ENCODE data around the gene PPP6R2. TPM values are rescaled to one million over a fixed set of nuclear protein-coding genes. Genes with fewer than 3 reads are reported as not detected.

Gene PPP6R2
- 47.9 and 48.7 TPM in 2 replicates for total RNA-seq

DNA sequence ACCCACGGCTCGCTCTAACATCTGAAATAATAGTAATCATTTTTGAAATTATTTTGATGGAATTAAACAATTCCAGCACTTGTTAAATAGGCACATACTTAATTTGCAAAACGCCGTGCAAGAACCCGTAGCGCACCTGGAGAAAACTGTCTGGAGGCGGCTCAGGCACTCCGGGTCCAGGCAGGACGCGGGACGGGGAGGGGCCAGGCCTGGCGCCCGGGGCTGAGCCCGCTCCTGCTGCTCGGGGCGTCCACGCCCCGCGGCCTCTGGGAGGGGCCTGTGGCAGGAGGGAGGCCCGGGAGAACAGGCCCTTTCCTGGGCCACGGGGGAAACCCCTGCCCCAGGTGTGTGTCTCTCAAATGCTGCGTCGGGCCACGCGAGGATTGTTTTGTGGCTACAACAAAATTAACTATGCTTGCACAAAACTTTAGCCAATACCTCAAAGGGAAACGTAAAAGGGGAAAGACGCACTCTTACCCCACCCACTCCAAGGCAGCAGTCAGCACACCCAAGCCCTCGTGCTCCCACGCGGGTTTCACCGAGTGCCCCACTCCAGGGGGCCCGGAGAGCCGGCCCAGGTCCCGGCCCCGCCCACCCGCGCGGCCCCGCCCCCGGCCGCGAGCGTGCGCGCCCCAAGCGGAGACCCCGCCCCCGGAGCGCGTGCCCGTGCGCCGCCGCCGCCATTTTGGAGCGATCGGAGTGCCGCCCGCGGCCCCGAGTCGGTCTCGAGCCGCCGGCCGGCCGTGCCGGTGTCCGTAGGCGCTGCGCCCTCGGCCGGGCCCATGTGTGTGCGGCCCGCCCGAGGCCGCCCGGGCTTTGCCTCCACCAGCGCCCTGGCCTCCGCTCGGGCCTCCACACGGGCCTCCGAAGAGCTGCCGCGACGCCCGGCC lies at the start of gene PPP6R2:
Gene PPP6R2, plus strand, starts transcription at position 677 of the 890 bp plus-strand sequence. CDS start 50,582 bp downstream, outside the sequence.

DNA sequence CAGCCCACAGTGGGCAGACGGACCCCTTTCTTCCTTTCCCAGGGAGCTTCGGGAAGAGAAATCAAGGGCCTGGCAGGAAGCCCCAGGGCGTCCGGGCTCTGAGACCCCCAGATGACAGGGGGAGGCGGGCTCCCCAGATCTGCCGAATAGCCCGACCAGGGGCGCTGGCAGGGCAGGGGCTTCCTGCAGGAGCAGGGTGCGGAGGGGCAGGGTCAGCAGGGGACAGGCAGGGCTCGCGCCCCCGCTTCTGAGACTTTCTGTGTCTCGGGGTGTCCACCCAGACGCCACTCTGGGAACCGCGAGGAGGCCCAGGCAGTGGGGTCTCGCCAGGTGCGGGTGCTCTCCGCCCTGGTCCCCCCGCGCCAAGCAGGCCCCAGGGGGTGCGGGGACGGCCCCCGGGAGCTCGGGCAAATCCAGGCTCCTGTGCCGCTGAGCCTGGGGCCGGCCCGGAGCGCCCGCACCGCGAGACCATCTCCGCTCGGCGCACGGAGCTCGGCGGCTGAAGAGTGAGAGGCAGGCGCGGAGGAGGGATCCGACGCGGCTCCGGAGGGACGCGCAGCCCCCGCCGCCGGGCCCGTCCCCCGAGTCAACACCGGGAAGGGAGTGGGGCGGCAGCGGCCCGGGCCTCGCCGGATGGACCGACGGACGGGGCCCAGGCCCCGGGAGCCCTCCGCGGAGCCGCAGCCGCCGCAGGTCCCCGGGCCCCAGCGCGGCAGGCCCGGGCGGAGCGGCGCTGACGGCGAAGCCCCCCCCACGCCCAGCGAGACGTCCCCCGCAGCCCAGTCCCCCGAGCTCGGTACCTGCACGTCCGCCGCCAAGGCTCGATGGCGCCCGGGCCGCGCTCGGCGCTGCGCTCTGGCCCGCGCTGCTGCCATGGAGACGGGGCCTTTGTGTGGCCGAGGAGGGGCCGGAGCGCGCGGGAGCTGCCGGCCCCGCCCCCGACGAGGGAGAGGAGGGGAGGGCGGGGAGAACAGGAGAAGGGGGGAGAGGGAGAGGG lies 36.1 kb upstream of the PPP6R2 start, which contains the start of gene PLXNB2:
Gene PLXNB2, minus strand, starts transcription at position 894 of the 997 bp plus-strand sequence. CDS start 17,062 bp downstream, outside the sequence.

GRCh38 chr22:50326956-50327710 lies 16.0 kb upstream of the PPP6R2 start, which contains the start of gene DENND6B:
Gene DENND6B, minus strand, starts transcription at chr22:50327012. Its CDS starts 24 bp downstream, at chr22:50326988.

GRCh38 chr22:50474710-50475651 lies 131.9 kb downstream of the PPP6R2 start, which contains the start of gene SBF1:
Gene SBF1, minus strand, starts transcription at chr22:50475035. Its CDS starts 195 bp downstream, at chr22:50474840.

GRCh38 chr22:50481440-50482106 lies 138.4 kb downstream of the PPP6R2 start, which contains the start of gene ADM2:
Gene ADM2, plus strand, starts transcription at chr22:50481543. Its CDS starts 305 bp downstream, at chr22:50481848.

DNA sequence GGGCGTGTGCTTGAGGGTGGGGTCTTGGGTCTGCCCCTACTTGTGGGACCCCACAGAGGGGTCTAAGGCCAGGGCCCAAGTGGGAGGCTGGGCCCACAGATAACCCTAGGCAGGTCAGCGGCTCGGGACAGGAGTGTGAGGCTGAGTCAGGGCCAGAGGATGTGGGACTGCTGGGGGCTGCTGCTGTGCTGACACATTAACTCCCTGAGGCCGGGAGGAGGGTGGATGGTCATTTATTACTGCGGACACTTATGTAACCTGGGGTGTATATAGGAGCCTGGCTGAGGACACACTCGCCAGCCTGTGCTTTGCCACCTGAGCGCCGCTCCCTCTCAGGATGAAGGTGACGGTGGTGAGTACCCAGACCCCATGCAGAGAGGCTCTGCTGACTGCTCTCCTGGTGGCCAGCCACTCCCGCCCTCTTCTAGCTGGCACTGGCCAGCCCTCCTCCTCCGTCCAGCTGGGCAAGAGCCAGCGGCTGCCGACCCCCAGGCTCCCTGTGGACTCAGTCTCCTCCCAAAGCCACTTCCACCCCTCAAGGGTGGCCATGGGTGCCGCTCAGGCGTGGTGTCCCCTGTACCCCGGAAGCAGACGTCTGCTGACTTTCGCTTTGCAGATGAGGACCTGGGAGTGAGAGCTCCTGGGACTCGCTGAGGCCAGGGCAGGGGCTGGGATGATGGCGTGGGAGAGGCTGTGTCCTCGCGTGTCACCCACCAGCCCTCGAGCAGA lies 143.6 kb downstream of the PPP6R2 start, which contains the start of gene MIOX:
Gene MIOX, plus strand, starts transcription at position 299 of the 729 bp plus-strand sequence. Its CDS starts 39 bp downstream, at position 338.

Other genes starting within 250 kb of the PPP6R2 start
- 1.7 TPM in 2 replicates for gene PANX2, start 172.6 kb upstream of the PPP6R2 start, total RNA-seq
- 30.6 and 36.8 TPM in 2 replicates for gene TRABD, start 157.4 kb upstream of the PPP6R2 start, total RNA-seq
- gene SELENOO, start 142.3 kb upstream of the PPP6R2 start, total RNA-seq = 18.5 and 21.0 TPM in 2 replicates
- gene TUBGCP6, start 98.3 kb upstream of the PPP6R2 start, total RNA-seq = 28.3 and 28.7 TPM in 2 replicates
- 17.0 and 17.4 TPM in 2 replicates for gene HDAC10, start 92.1 kb upstream of the PPP6R2 start, total RNA-seq
- 40.8 and 49.9 TPM in 2 replicates for gene MAPK12, start 81.6 kb upstream of the PPP6R2 start, total RNA-seq
- 10.1 and 10.8 TPM in 2 replicates for gene MAPK11, start 72.9 kb upstream of the PPP6R2 start, total RNA-seq
- gene PLXNB2, start 35.7 kb upstream of the PPP6R2 start, total RNA-seq = 64.2 and 73.9 TPM in 2 replicates
- gene DENND6B, start 16.3 kb upstream of the PPP6R2 start, total RNA-seq = 1.1 and 1.7 TPM in 2 replicates
- gene SBF1, start 131.7 kb downstream of the PPP6R2 start, total RNA-seq = 47.6 and 55.6 TPM in 2 replicates
- 0.36 and 0.40 TPM in 2 replicates for gene ADM2, start 138.2 kb downstream of the PPP6R2 start, total RNA-seq
- not detected in 2 replicates for gene MIOX, start 143.5 kb downstream of the PPP6R2 start, total RNA-seq
- gene LMF2, start 164.4 kb downstream of the PPP6R2 start, total RNA-seq = 31.5 and 40.1 TPM in 2 replicates
- gene NCAPH2, start 164.9 kb downstream of the PPP6R2 start, total RNA-seq = 33.2 and 40.8 TPM in 2 replicates
- gene SCO2, start 182.3 kb downstream of the PPP6R2 start, total RNA-seq = 2.0 and 2.4 TPM in 2 replicates
- gene TYMP, start 186.7 kb downstream of the PPP6R2 start, total RNA-seq = 4.4 and 6.0 TPM in 2 replicates
- gene KLHDC7B, start 202.6 kb downstream of the PPP6R2 start, total RNA-seq = not detected in 2 replicates
- gene SYCE3, start 219.6 kb downstream of the PPP6R2 start, total RNA-seq = not detected in 2 replicates
- gene CPT1B, start 235.1 kb downstream of the PPP6R2 start, total RNA-seq = 1.6 and 2.1 TPM in 2 replicates
- 21.1 and 30.4 TPM in 2 replicates for gene CHKB, start 239.5 kb downstream of the PPP6R2 start, total RNA-seq

All from thoracic aorta endothelial cell (primary cell).